ENCODE data around the gene FAM131B.

DNA sequence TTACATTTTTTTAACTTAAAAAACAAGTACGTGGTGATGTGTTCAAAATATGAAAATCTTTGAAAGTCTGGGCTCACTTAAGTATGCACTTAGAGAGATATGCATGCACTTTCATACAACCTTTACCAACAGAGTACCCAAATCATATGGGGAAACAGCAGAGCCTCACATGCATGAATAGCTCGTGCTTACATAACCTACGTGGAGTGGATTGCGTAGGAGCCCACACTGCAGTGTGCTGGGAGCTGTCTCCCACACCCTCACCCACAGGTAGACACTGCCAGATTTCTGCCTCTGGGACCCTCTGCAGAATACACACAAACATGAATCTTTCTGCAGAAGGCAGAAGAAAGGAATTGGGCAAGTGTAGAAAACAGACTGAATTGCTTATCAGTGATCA is 46.0 kb downstream of the FAM131B start:
- TF ChIP-seq SREBF2 (CRISPR knock-in tag; IDR thresholded peaks at IDR 0.05): no peak
- TF ChIP-seq, protein P1, sequence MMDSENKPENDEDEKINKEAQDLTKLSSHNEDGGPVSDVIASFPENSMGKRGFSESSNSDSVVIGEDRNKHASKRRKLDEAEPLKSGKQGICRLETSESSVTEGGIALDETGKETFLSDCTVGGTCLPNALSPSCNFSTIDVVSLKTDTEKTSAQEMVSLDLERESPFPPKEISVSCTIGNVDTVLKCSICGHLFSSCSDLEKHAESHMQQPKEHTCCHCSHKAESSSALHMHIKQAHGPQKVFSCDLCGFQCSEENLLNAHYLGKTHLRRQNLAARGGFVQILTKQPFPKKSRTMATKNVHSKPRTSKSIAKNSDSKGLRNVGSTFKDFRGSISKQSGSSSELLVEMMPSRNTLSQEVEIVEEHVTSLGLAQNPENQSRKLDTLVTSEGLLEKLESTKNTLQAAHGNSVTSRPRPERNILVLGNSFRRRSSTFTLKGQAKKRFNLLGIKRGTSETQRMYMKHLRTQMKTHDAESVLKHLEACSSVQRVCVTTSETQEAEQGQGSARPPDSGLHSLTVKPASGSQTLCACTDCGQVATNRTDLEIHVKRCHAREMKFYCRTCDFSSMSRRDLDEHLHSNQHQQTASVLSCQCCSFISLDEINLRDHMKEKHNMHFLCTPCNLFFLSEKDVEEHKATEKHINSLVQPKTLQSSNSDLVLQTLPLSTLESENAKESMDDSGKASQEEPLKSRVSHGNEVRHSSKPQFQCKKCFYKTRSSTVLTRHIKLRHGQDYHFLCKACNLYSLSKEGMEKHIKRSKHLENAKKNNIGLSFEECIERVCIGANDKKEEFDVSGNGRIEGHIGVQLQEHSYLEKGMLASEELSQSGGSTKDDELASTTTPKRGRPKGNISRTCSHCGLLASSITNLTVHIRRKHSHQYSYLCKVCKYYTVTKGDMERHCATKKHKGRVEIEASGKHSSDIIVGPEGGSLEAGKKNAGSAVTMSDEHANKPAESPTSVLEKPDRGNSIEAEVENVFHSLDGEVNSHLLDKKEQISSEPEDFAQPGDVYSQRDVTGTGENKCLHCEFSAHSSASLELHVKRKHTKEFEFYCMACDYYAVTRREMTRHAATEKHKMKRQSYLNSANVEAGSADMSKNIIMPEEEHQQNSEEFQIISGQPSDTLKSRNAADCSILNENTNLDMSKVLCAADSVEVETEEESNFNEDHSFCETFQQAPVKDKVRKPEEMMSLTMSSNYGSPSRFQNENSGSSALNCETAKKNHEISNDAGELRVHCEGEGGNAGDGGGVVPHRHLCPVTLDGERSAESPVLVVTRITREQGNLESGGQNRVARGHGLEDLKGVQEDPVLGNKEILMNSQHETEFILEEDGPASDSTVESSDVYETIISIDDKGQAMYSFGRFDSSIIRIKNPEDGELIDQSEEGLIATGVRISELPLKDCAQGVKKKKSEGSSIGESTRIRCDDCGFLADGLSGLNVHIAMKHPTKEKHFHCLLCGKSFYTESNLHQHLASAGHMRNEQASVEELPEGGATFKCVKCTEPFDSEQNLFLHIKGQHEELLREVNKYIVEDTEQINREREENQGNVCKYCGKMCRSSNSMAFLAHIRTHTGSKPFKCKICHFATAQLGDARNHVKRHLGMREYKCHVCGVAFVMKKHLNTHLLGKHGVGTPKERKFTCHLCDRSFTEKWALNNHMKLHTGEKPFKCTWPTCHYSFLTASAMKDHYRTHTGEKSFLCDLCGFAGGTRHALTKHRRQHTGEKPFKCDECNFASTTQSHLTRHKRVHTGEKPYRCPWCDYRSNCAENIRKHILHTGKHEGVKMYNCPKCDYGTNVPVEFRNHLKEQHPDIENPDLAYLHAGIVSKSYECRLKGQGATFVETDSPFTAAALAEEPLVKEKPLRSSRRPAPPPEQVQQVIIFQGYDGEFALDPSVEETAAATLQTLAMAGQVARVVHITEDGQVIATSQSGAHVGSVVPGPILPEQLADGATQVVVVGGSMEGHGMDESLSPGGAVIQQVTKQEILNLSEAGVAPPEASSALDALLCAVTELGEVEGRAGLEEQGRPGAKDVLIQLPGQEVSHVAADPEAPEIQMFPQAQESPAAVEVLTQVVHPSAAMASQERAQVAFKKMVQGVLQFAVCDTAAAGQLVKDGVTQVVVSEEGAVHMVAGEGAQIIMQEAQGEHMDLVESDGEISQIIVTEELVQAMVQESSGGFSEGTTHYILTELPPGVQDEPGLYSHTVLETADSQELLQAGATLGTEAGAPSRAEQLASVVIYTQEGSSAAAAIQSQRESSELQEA (IDR thresholded peaks at IDR 0.05; ENCODE audit: low read depth): no peak
- TF ChIP-seq KAT7 (CRISPR knock-in tag; IDR thresholded peaks at IDR 0.05; ENCODE audit: borderline replicate concordance): no peak
- TF ChIP-seq, protein P2, sequence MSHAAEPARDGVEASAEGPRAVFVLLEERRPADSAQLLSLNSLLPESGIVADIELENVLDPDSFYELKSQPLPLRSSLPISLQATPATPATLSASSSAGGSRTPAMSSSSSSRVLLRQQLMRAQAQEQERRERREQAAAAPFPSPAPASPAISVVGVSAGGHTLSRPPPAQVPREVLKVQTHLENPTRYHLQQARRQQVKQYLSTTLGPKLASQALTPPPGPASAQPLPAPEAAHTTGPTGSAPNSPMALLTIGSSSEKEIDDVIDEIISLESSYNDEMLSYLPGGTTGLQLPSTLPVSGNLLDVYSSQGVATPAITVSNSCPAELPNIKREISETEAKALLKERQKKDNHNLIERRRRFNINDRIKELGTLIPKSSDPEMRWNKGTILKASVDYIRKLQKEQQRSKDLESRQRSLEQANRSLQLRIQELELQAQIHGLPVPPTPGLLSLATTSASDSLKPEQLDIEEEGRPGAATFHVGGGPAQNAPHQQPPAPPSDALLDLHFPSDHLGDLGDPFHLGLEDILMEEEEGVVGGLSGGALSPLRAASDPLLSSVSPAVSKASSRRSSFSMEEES (CRISPR knock-in tag; IDR thresholded peaks at IDR 0.05): no peak
